GM21717 (cell line): ENCODE measurements around the gene NLRP7.
"Not testable (repeated sequence)": the region's sequence is repeated elsewhere in the genome, so short reads cannot be mapped to it uniquely, and the experiment has no call there.

Experiments used
- ATAC-seq: cut with Tn5 transposase; IDR thresholded peaks from one replicate; pipeline ENCODE4 v1.9.1; 2021; ENCODE audit warnings: mild to moderate bottlenecking, moderate library complexity; ENCODE audit not compliant: unreplicated experiment

NLRP7 gene

GRCh38 chr19:54947381-54947780 lies at the start of gene NLRP7:
TSS of gene NLRP7 (minus strand) at chr19:54947530.
- ATAC-seq, result no peak

- ATAC-seq, result no peak
Observed at GRCh38 chr19:54995561-54995960, 48.2 kb upstream of the NLRP7 start.

DNA sequence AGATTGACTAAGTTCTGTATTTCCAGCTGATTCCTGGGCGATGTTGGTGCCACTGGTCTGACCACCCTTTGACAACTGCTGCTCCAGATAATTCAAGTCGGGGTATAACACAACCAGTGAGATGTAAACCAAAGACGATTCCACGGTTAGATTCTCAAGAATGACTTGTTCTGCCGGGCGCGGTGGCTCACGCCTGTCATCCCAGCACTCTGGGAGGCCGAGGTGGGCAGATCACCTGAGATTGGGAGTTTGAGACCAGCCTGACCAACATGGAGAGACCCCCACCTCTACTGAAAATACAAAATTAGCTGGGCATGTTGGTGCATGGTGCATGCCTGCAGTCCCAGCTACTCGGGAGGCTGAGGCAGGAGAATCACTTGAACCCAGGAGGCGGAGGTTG lies 42.2 kb upstream of the NLRP7 start:
- ATAC-seq, result not testable (repeated sequence)

- not testable (repeated sequence) for ATAC-seq
Observed at GRCh38 chr19:54982562-54982961, 35.2 kb upstream of the NLRP7 start.

- not testable (repeated sequence) for ATAC-seq
Observed at GRCh38 chr19:54973229-54974090, 26.1 kb upstream of the NLRP7 start.

GRCh38 chr19:54971446-54971845 lies 24.1 kb upstream of the NLRP7 start:
- ATAC-seq, result not testable (repeated sequence)

GRCh38 chr19:54969647-54970046 lies 22.3 kb upstream of the NLRP7 start:
- ATAC-seq, result no peak

GRCh38 chr19:54967611-54968010 lies 20.3 kb upstream of the NLRP7 start:
- no peak for ATAC-seq

GRCh38 chr19:54965055-54965454 lies 17.7 kb upstream of the NLRP7 start:
- ATAC-seq, result not testable (repeated sequence)

- no peak for ATAC-seq
Observed at GRCh38 chr19:54959840-54960239, 12.5 kb upstream of the NLRP7 start.

DNA sequence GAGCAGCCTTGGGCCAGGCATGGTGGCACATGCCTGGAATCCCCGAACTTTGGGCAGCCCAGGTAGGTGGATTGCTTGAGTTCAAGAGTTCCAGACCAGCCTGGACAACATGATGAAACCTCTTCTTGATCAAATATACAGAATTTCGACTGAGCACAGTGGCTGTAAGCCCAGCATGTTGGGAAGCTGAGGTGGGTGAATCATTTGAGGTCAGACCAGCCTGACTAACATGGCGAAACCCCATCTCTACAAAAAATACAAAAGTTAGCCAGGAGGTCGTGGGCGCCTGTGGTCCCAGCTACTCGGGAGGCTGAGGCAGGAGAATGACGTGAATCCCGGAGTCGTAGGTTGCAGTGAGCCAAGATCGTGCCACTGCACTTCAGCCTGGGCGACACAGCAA lies 8.0 kb upstream of the NLRP7 start:
- ATAC-seq, result no peak

- ATAC-seq, result not testable (repeated sequence)
Observed at GRCh38 chr19:54953345-54953713, 6.0 kb upstream of the NLRP7 start.

GRCh38 chr19:54952591-54953344 lies 5.4 kb upstream of the NLRP7 start:
- ATAC-seq, result no peak

- not testable (repeated sequence) for ATAC-seq
Observed at GRCh38 chr19:54950580-54950979, 3.2 kb upstream of the NLRP7 start.

- no peak for ATAC-seq
Observed at GRCh38 chr19:54949412-54949811, 2.1 kb upstream of the NLRP7 start.

DNA sequence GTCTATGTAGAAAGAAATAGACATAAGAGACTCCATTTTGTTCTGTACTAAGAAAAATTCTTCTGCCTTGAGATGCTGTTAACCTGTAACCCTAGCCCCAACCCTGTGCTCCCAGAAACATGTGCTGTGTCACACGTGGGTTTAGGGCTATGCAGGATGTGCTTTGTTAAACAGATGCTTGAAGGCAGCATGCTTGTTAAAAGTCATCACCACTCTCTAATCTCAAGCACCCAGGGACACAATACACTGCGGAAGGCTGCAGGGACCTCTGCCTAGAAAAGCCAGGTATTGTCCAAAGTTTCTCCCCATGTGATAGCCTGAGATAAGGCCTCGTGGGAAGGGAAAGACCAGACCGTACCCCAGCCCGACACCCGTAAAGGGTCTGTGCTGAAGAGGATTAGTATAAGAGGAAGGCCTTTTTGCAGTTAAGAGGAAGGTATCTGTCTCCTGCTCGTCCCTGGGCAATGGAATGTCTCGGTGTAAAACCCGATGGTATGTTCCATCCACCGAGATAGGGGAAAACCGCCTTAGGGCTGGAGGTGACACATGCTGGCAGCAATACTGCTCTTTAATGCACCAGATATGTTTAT lies 3.5 kb downstream of the NLRP7 start:
- not testable (repeated sequence) for ATAC-seq

- ATAC-seq, result not testable (repeated sequence)
Observed at GRCh38 chr19:54939538-54939937, 7.8 kb downstream of the NLRP7 start.

DNA sequence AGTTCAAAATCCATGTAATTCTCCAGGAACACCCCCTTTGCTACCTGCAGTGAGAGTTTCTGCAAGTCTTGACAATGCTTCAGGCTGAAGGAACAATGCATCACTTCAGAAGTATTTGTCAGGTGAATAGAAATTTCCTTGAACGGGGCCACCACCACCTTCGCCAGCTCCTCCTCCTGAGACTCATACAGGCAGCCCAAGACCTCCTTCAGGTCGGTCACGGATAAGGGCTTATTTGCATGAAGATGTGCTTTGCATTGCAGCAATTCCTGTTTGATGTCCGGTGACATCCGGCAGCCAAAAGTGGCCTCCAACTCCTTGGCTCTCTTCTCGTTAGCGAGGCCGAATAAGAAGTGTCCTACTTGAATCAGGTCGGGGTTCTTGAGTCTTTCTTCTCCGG lies 8.4 kb downstream of the NLRP7 start:
- ATAC-seq, result no peak

DNA sequence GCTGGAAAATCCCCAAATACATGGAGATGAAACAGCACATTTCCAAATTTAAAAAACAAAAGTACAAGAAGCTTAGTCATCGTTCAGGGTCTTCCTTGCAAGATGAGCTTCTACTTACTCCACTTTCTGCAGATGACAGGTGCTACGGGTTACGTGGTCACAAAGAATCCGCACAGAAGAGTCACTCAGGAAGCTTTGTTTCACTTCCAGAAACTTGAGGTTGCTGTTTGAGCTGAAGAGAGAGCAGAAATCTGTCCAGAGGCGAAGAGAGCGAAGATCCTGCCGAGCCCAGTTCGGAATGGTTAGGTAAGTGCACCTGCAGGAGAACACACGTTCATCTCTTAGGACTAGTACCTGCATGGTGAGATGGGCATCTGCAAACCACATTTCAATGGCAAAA lies 9.4 kb downstream of the NLRP7 start:
- ATAC-seq, result no peak

- ATAC-seq, result no peak
Observed at GRCh38 chr19:54928299-54928698, 19.0 kb downstream of the NLRP7 start.

GRCh38 chr19:54923276-54923675 lies 24.1 kb downstream of the NLRP7 start:
- no peak for ATAC-seq

DNA sequence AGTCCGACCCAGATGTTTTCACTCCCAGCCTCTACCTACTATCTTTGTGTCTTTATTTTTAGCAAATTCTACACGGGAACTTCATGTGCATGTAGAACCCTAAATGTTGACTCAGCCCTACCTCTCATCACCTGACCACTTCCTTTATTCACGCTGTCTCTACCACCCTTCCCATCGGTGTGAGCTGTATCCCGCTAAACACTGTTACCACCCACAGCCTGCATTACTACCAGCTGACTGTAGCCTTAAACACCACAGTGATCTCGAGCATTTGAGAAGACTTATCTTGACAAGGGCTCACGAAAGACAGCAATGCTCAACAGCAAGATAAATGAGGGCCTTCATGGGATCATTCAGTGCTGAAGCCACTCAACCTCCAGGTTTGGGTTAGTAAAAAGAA lies 26.2 kb downstream of the NLRP7 start:
- no peak for ATAC-seq
